Measurements from ENCODE around the gene NF2.

- TF ChIP-seq CTCF (IDR thresholded peaks at IDR 0.05) (no peak), POLR2A (IDR thresholded peaks at IDR 0.05) (no peak)
These were observed 118.7 kb downstream of the NF2 start for GRCh38 chr22:29722151-29722550.

Data from transverse colon (tissue), 3 donors.